K562 (cell line): ENCODE data around the gene LRRC49. TPM values are rescaled to one million over a fixed set of nuclear protein-coding genes. Genes with fewer than 3 reads are reported as not detected.

Source experiments
- ATAC-seq: fragments of 200-7000 bp; cut with Tn5 transposase; 3 replicates; pipeline ENCODE4 v1.9.1; 2020; ENCODE audit warnings: moderate library complexity
- BruUV-seq: library from RNA; stranded (reverse); fragments of 400-500 nt; replicated peaks from 2 replicates; lab custom pipeline; 2021; lab: Mats Ljungman, UMichigan
- CTCF ChIA-PET: fragments of 300-600 bp; formaldehyde crosslinking; extraction: SDS; loops from one replicate; lab custom pipeline; 2021; ENCODE audit warnings: low intra/inter-chr PET ratio; lab: Yijun Ruan, JAX
- POLR2A ChIA-PET: fragments of 300-600, 350-650 bp; sonication (Branson Sonifier 250); formaldehyde crosslinking; extraction: SDS; loops from one replicate; lab custom pipeline; 2021; ENCODE audit warnings: antibody characterized with exemption, inconsistent platforms; lab: Yijun Ruan, JAX
- DNase-seq, 4 experiments: peaks; one replicate each; pipeline versions ENCODE4 v3.0.0 to v3.0.0-alpha.2; 2011 to 2018; ENCODE audit warnings: low spot score in 3 of 4, mixed read lengths in 3 of 4; ENCODE audit errors: extremely low read depth in 1 of 4
- FAIRE-seq: peaks from 2 replicates; lab custom pipeline; 2011; peaks lifted over from hg19 to GRCh38; lab: Jason Lieb, UNC
- H2AFZ ChIP-seq: 2 replicates; pipeline ENCODE4 v1.6.0; 2011; ENCODE audit warnings: low read depth, low read length, control low read depth, inconsistent platforms
- H3K27ac ChIP-seq: fragments of 200-600 bp; 3 replicates; pipeline ENCODE4 v1.8.0; 2011; ENCODE audit warnings: low read depth, mild to moderate bottlenecking, control low read depth, inconsistent platforms, low read length, moderate library complexity, mixed read lengths; ENCODE audit errors: extremely low read depth
- H3K27me3 ChIP-seq, 2 experiments: fragments of 300-600 bp in 1 of 2; 2 replicates in 1 of 2; 3 replicates in 1 of 2; pipeline versions ENCODE4 v1.6.0 to v1.8.0; 2011; ENCODE audit warnings: inconsistent platforms in 2 of 2, low read length in 2 of 2, mild to moderate bottlenecking in 1 of 2, mixed read lengths in 1 of 2, moderate library complexity in 1 of 2; ENCODE audit not compliant: control insufficient read depth in 2 of 2, insufficient read depth in 2 of 2
- H3K36me3 ChIP-seq: fragments of 300-600 bp; 3 replicates; pipeline ENCODE4 v1.8.0; 2011; ENCODE audit warnings: mild to moderate bottlenecking, low read length, inconsistent platforms; ENCODE audit not compliant: control insufficient read depth, insufficient read depth
- H3K4me1 ChIP-seq, 2 experiments: fragments of 200-600 bp in 1 of 2; replicated peaks in 1 of 2; 2 replicates in 1 of 2; 3 replicates in 1 of 2; pipeline versions ENCODE4 v1.5.1 to v1.8.0; 2011; ENCODE audit warnings: inconsistent platforms in 2 of 2, low read length in 2 of 2, mild to moderate bottlenecking in 1 of 2, mixed read lengths in 1 of 2, moderate library complexity in 1 of 2; ENCODE audit not compliant: control insufficient read depth in 2 of 2, insufficient read depth in 2 of 2
- H3K4me2 ChIP-seq: 2 replicates; pipeline ENCODE4 v1.6.1; 2011; ENCODE audit warnings: low read length, control low read depth, inconsistent platforms, mixed read lengths; ENCODE audit not compliant: insufficient read depth
- H3K4me3 ChIP-seq: fragments of 200-600 bp; sonication (generic), shearing (Covaris generic); 2 replicates; pipeline ENCODE4 v1.5.1; 2016; ENCODE audit warnings: control low read depth, inconsistent platforms
- H3K79me2 ChIP-seq: fragments of 200-600 bp; 3 replicates; pipeline ENCODE4 v1.8.0; 2011; ENCODE audit warnings: low read length, inconsistent platforms; ENCODE audit not compliant: control insufficient read depth, insufficient read depth
- H3K9ac ChIP-seq, 2 experiments: 2 replicates each; pipeline versions ENCODE4 v1.6.0 to v1.6.1; 2011; ENCODE audit warnings: low read depth in 2 of 2, low read length in 2 of 2, control low read depth in 1 of 2, inconsistent platforms in 1 of 2, mild to moderate bottlenecking in 1 of 2, mixed read lengths in 1 of 2; ENCODE audit not compliant: insufficient read depth in 1 of 2
- H3K9me1 ChIP-seq: one replicate; pipeline ENCODE4 v1.6.0; 2011; ENCODE audit warnings: inconsistent platforms, mild to moderate bottlenecking, low read length, moderate library complexity; ENCODE audit not compliant: control insufficient read depth, insufficient read depth
- H3K9me3 ChIP-seq: replicated peaks from 2 replicates; pipeline ENCODE4 v1.5.1; 2011; ENCODE audit warnings: low read depth, low read length, inconsistent platforms; ENCODE audit not compliant: control insufficient read depth, insufficient read depth
- H4K20me1 ChIP-seq: replicated peaks from 2 replicates; pipeline ENCODE4 v1.6.1; 2011; ENCODE audit warnings: low read length, inconsistent platforms, mixed read lengths; ENCODE audit not compliant: control insufficient read depth, insufficient read depth
- ATF1 ChIP-seq, 2 experiments: fragments of 450-650 bp in 1 of 2; IDR thresholded peaks; 2 replicates each; pipeline ENCODE4 v1.6.1; 2016; ENCODE audit warnings: missing compliant biosample characterization in 1 of 2, missing genetic modification characterization in 1 of 2
- EWSR1 ChIP-seq: fragments of 450-650 bp; IDR thresholded peaks from 2 replicates; pipeline ENCODE4 v1.6.1; 2018; ENCODE audit warnings: borderline replicate concordance, mild to moderate bottlenecking, low read depth, moderate library complexity; ENCODE audit not compliant: partially characterized antibody
- NELFE ChIP-seq: IDR thresholded peaks from 2 replicates; pipeline ENCODE4 v1.6.1; 2011; ENCODE audit warnings: mild to moderate bottlenecking; ENCODE audit not compliant: insufficient read depth, insufficient read length
- RNF219 ChIP-seq: fragments of 250-450 bp; sonication (Bioruptor Pico); IDR thresholded peaks from 2 replicates; pipeline ENCODE4 v1.5.0; 2022; ENCODE audit warnings: mild to moderate bottlenecking
- SREBF1 ChIP-seq: fragments of 150-350 bp; IDR thresholded peaks from 2 replicates; pipeline ENCODE4 v1.6.1; 2014; ENCODE audit warnings: antibody characterized with exemption, low read depth, low read length, borderline replicate concordance
- UBTF ChIP-seq, 2 experiments: IDR thresholded peaks; 2 replicates each; pipeline ENCODE4 v1.6.1; 2012; ENCODE audit warnings: improper control_type of control experiment in 2 of 2, low read depth in 2 of 2, low read length in 2 of 2, borderline replicate concordance in 1 of 2
- ZBTB43 ChIP-seq: sonication (generic); formaldehyde crosslinking; IDR thresholded peaks from 2 replicates; pipeline ENCODE4 v1.8.0; 2023; ENCODE audit warnings: mild to moderate bottlenecking, missing genetic modification reagents
- ZHX1 ChIP-seq: fragments of 150-350 bp; conservative IDR thresholded peaks from 2 replicates; pipeline ENCODE4 v1.6.1; 2014; ENCODE audit warnings: low read length
- ZNF175 ChIP-seq: fragments of 200-800 bp; sonication (Bioruptor generic); IDR thresholded peaks from 2 replicates; pipeline ENCODE4 v1.6.1; 2016; ENCODE audit warnings: low read depth, mild to moderate bottlenecking, missing genetic modification characterization, missing compliant biosample characterization
- ZNF444 ChIP-seq: fragments of 250-450 bp; sonication (Bioruptor Pico); IDR thresholded peaks from 2 replicates; pipeline ENCODE4 v1.4.0; 2020; ENCODE audit warnings: mild to moderate bottlenecking, moderate library complexity
- WGBS: fragments of 100-300 bp; shearing (Covaris generic); methylation state at CpG from one replicate; pipeline ENCODE4 v1.1.6; 2016; ENCODE audit warnings: low coverage, mixed read lengths; ENCODE audit not compliant: insufficient coverage; ENCODE audit errors: missing lambda C conversion rate; 5-methylcytosine and 5-hydroxymethylcytosine counted together
- in situ Hi-C: fragments of 300-500 bp; cut with MboI; formaldehyde crosslinking; loops from 4 replicates; pipeline ENCODE4 v1.15.0; 2018; ENCODE audit warnings: inconsistent platforms, mixed read lengths
- intact Hi-C: fragments of 100-400 bp; cut with micrococcal nuclease; formaldehyde crosslinking; loops from 2 replicates; pipeline ENCODE4 v1.14.2; 2022
- polyA plus RNA-seq, 8 experiments: library from polyadenylated mRNA; depleted of rRNA in 4 of 8; stranded (reverse) in 5 of 8; unstranded in 3 of 8; fragments of >200 nt; fragmentation: Nextera tagmentation in 2 of 8; fragmentation: Illumina TruSeq in 1 of 8; extraction: Ambion mirVana in 2 of 8; extraction: Trizol in 1 of 8; gene quantifications; 2 replicates each; pipeline versions ENCODE4 v1.2.1 to v1.2.3, GENCODE V29; 2011 to 2014; ENCODE audit warnings: inconsistent platforms in 1 of 8, missing spikeins in 1 of 8
- total RNA-seq, 7 experiments: library from RNA; depleted of rRNA in 6 of 7; stranded (reverse); fragments of >200 nt in 6 of 7; fragmentation: Illumina TruSeq in 2 of 7; extraction: Trizol in 2 of 7; gene quantifications; 2 replicates each; pipeline versions ENCODE4 v1.2.1 to v1.2.3, GENCODE V29; 2011 to 2021; ENCODE audit warnings: low replicate concordance in 1 of 7

The LRRC49 gene
- total and polyA plus RNA-seq, 9 of the 15 experiments (the other 6 are each of a cell fraction or from before 2014, with no cell fraction given), result 0.32 TPM; not detected in 8

GRCh38 chr15:70976851-70977250 lies 84.2 kb downstream of the LRRC49 start:
- no peaks in the 10 kb centered on the region for H3K36me3 ChIP-seq
- H3K9me1 ChIP-seq, result no peaks in the 10 kb centered on the region
- 0% methylated on average over 2 of the region's 2 CpGs for WGBS
- no peak for FAIRE-seq
- ChIA-PET POLR2A (no interaction called here), CTCF (no interaction called here)
- H3K79me2 ChIP-seq, result no peaks in the 10 kb centered on the region
- no peaks in the 10 kb centered on the region for H3K9me3 ChIP-seq
- no peaks in the 10 kb centered on the region for H3K4me1 ChIP-seq
- no peak for ATAC-seq
- no peak overlapping the region for H2AFZ ChIP-seq
- BruUV-seq, result no TSS peak
- H4K20me1 ChIP-seq, result no peaks in the 10 kb centered on the region
- H3K27ac ChIP-seq, result no peak overlapping the region
- in situ Hi-C loops (no loop called here), intact Hi-C loops (loop anchor here (10.0 kb wide), 1 partner anchor 468 kb away; no protein-coding TSS in a partner anchor)
- H3K27me3 ChIP-seq, result no peaks in the 10 kb centered on the region
- H3K4me3 ChIP-seq, result no peak overlapping the region
- no peak overlapping the region for H3K9ac ChIP-seq
- no peak overlapping the region for H3K4me2 ChIP-seq
- no peak for DNase-seq
- TF ChIP-seq UBTF (IDR thresholded peaks at IDR 0.05; ENCODE audit: borderline replicate concordance in 1 of 2, low read depth in 2 of 2, low read length in 2 of 2) (no peak), ZNF175 (CRISPR knock-in tag) (no peak), SREBF1 (no peak), EWSR1 (no peak), ZNF444 (CRISPR knock-in tag) (no peak), ZBTB43 (CRISPR knock-in tag) (no peak), NELFE (no peak), ZHX1 (no peak), RNF219 (CRISPR knock-in tag) (no peak), ATF1 (CRISPR knock-in tag; IDR thresholded peaks at IDR 0.05) (no peak), ATF1 (tag; IDR thresholded peaks at IDR 0.05) (no peak)
